ENCODE measurements around the gene WASHC2C. TPM values are rescaled to one million over a fixed set of nuclear protein-coding genes. Genes with fewer than 3 reads are reported as not detected.
"Not testable (repeated sequence)": the region's sequence is repeated elsewhere in the genome, so short reads cannot be mapped to it uniquely, and the experiment has no call there.

WASHC2C gene
- total RNA-seq, 1 experiment from 2014 or later: 16.1 TPM

- H3K79me2 ChIP-seq (ENCODE audit: low read length); H3K36me3 ChIP-seq (ENCODE audit: low read depth, low read length); H3K9me2 ChIP-seq (replicated peaks; ENCODE audit: low read length); H3K4me2 ChIP-seq (ENCODE audit: low read length); H3F3A ChIP-seq (ENCODE audit: low read length, unreplicated experiment); H3K9ac ChIP-seq (ENCODE audit: low read length); H4K20me1 ChIP-seq (ENCODE audit: low read length); H3K4me3 ChIP-seq (ENCODE audit: low read length); H3K4me1 ChIP-seq (ENCODE audit: insufficient read depth, low read length); H2AFZ ChIP-seq (ENCODE audit: low read length); H3K27ac ChIP-seq (ENCODE audit: low read length); H3K9me3 ChIP-seq (ENCODE audit: low read length); DNase-seq; BruUV-seq (replicated peaks); intact Hi-C loops (cut with micrococcal nuclease); CTCF ChIA-PET; H3K27me3 ChIP-seq (ENCODE audit: low read length); ATAC-seq; POLR2A ChIA-PET (ENCODE audit: unreplicated experiment): not testable (repeated sequence)
Observed at GRCh38 chr10:45742014-45742413, 14.9 kb downstream of the WASHC2C start.

- H3F3A ChIP-seq (ENCODE audit: low read length, unreplicated experiment); DNase-seq; H3K4me1 ChIP-seq (ENCODE audit: insufficient read depth, low read length); H4K20me1 ChIP-seq (ENCODE audit: low read length); intact Hi-C loops (cut with micrococcal nuclease); CTCF ChIA-PET; H3K9me2 ChIP-seq (replicated peaks; ENCODE audit: low read length); ATAC-seq; H3K36me3 ChIP-seq (ENCODE audit: low read depth, low read length); H3K9ac ChIP-seq (ENCODE audit: low read length); H3K9me3 ChIP-seq (ENCODE audit: low read length); BruUV-seq (replicated peaks); H3K27me3 ChIP-seq (ENCODE audit: low read length); H3K4me2 ChIP-seq (ENCODE audit: low read length); POLR2A ChIA-PET (ENCODE audit: unreplicated experiment); H3K27ac ChIP-seq (ENCODE audit: low read length); H3K79me2 ChIP-seq (ENCODE audit: low read length); H3K4me3 ChIP-seq (ENCODE audit: low read length); H2AFZ ChIP-seq (ENCODE audit: low read length): not testable (repeated sequence)
Observed at GRCh38 chr10:45751141-45751540, 24.1 kb downstream of the WASHC2C start.

GRCh38 chr10:45752210-45752609 lies 25.1 kb downstream of the WASHC2C start:
- H4K20me1 ChIP-seq (ENCODE audit: low read length); H3F3A ChIP-seq (ENCODE audit: low read length, unreplicated experiment); ATAC-seq; POLR2A ChIA-PET (ENCODE audit: unreplicated experiment); H3K4me2 ChIP-seq (ENCODE audit: low read length); H2AFZ ChIP-seq (ENCODE audit: low read length); intact Hi-C loops (cut with micrococcal nuclease); H3K4me3 ChIP-seq (ENCODE audit: low read length); H3K27me3 ChIP-seq (ENCODE audit: low read length); H3K4me1 ChIP-seq (ENCODE audit: insufficient read depth, low read length); H3K79me2 ChIP-seq (ENCODE audit: low read length); CTCF ChIA-PET; H3K36me3 ChIP-seq (ENCODE audit: low read depth, low read length); H3K9ac ChIP-seq (ENCODE audit: low read length); H3K27ac ChIP-seq (ENCODE audit: low read length); H3K9me3 ChIP-seq (ENCODE audit: low read length); DNase-seq; BruUV-seq (replicated peaks); H3K9me2 ChIP-seq (replicated peaks; ENCODE audit: low read length): not testable (repeated sequence)

- H3K9me3 ChIP-seq (ENCODE audit: low read length); H3K36me3 ChIP-seq (ENCODE audit: low read depth, low read length); DNase-seq; H3K27ac ChIP-seq (ENCODE audit: low read length); ATAC-seq; H3K79me2 ChIP-seq (ENCODE audit: low read length); H3K27me3 ChIP-seq (ENCODE audit: low read length); H3K4me1 ChIP-seq (ENCODE audit: insufficient read depth, low read length); H2AFZ ChIP-seq (ENCODE audit: low read length); CTCF ChIA-PET; POLR2A ChIA-PET (ENCODE audit: unreplicated experiment); H3F3A ChIP-seq (ENCODE audit: low read length, unreplicated experiment); H3K9me2 ChIP-seq (replicated peaks; ENCODE audit: low read length); H4K20me1 ChIP-seq (ENCODE audit: low read length); H3K4me3 ChIP-seq (ENCODE audit: low read length); H3K9ac ChIP-seq (ENCODE audit: low read length); BruUV-seq (replicated peaks); H3K4me2 ChIP-seq (ENCODE audit: low read length); intact Hi-C loops (cut with micrococcal nuclease): not testable (repeated sequence)
Observed at GRCh38 chr10:45753979-45754495, 27.0 kb downstream of the WASHC2C start.

- H3K4me2 ChIP-seq (ENCODE audit: low read length); BruUV-seq (replicated peaks); ATAC-seq; H3K27me3 ChIP-seq (ENCODE audit: low read length); POLR2A ChIA-PET (ENCODE audit: unreplicated experiment); H3K9ac ChIP-seq (ENCODE audit: low read length); H3F3A ChIP-seq (ENCODE audit: low read length, unreplicated experiment); H3K27ac ChIP-seq (ENCODE audit: low read length); H3K9me3 ChIP-seq (ENCODE audit: low read length); H2AFZ ChIP-seq (ENCODE audit: low read length); H3K9me2 ChIP-seq (replicated peaks; ENCODE audit: low read length); H3K4me3 ChIP-seq (ENCODE audit: low read length); H3K79me2 ChIP-seq (ENCODE audit: low read length); DNase-seq; H4K20me1 ChIP-seq (ENCODE audit: low read length); CTCF ChIA-PET; H3K4me1 ChIP-seq (ENCODE audit: insufficient read depth, low read length); intact Hi-C loops (cut with micrococcal nuclease); H3K36me3 ChIP-seq (ENCODE audit: low read depth, low read length): not testable (repeated sequence)
Observed at GRCh38 chr10:45755083-45755482, 28.0 kb downstream of the WASHC2C start.

- H3K27ac ChIP-seq (ENCODE audit: low read length); CTCF ChIA-PET; intact Hi-C loops (cut with micrococcal nuclease); H4K20me1 ChIP-seq (ENCODE audit: low read length); ATAC-seq; H3K36me3 ChIP-seq (ENCODE audit: low read depth, low read length); H2AFZ ChIP-seq (ENCODE audit: low read length); H3K9ac ChIP-seq (ENCODE audit: low read length); H3K4me2 ChIP-seq (ENCODE audit: low read length); BruUV-seq (replicated peaks); DNase-seq; H3K4me1 ChIP-seq (ENCODE audit: insufficient read depth, low read length); H3K9me2 ChIP-seq (replicated peaks; ENCODE audit: low read length); H3K9me3 ChIP-seq (ENCODE audit: low read length); H3K4me3 ChIP-seq (ENCODE audit: low read length); H3K27me3 ChIP-seq (ENCODE audit: low read length); H3F3A ChIP-seq (ENCODE audit: low read length, unreplicated experiment); POLR2A ChIA-PET (ENCODE audit: unreplicated experiment); H3K79me2 ChIP-seq (ENCODE audit: low read length): not testable (repeated sequence)
Observed at GRCh38 chr10:45756065-45756464, 29.0 kb downstream of the WASHC2C start.

- ATAC-seq; BruUV-seq (replicated peaks); intact Hi-C loops (cut with micrococcal nuclease); H3K27ac ChIP-seq (ENCODE audit: low read length); H3K9me2 ChIP-seq (replicated peaks; ENCODE audit: low read length); CTCF ChIA-PET; DNase-seq; H3K36me3 ChIP-seq (ENCODE audit: low read depth, low read length); H3K9me3 ChIP-seq (ENCODE audit: low read length); H3K4me2 ChIP-seq (ENCODE audit: low read length); H3K4me1 ChIP-seq (ENCODE audit: insufficient read depth, low read length); POLR2A ChIA-PET (ENCODE audit: unreplicated experiment); H3K4me3 ChIP-seq (ENCODE audit: low read length); H4K20me1 ChIP-seq (ENCODE audit: low read length); H3F3A ChIP-seq (ENCODE audit: low read length, unreplicated experiment); H3K9ac ChIP-seq (ENCODE audit: low read length); H3K27me3 ChIP-seq (ENCODE audit: low read length); H3K79me2 ChIP-seq (ENCODE audit: low read length); H2AFZ ChIP-seq (ENCODE audit: low read length): not testable (repeated sequence)
Observed at GRCh38 chr10:45757661-45758396, 30.8 kb downstream of the WASHC2C start.
